Activated T-cell treated with anti-CD3 and anti-CD28 coated beads for 4 hours (primary cell): ENCODE data around the gene PAXIP1.

Experiments used
- DNase-seq: peaks from one replicate; pipeline ENCODE4 v3.0.0-alpha.2; 2020

The PAXIP1 gene

DNA sequence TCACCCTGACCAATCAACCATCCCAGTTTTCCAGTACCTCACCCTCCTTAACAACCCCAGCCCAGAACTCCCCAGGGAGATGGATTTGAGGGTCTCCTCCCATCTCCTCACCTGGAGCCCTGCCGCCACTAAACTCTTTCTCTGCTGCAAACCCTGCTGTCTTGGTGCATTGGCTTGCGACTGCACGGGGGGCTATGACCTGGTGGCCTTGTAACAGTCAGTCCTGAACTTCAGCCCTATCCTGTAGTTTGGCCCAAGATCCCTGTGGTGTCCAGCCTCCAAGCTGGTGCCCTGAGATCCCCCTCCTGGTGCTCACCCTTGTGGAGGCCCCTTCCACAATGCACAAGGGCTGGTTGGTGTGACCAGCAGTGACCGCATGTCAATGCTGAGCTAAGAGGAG, 91.9 kb downstream of the PAXIP1 start:
- no peak for DNase-seq

DNA sequence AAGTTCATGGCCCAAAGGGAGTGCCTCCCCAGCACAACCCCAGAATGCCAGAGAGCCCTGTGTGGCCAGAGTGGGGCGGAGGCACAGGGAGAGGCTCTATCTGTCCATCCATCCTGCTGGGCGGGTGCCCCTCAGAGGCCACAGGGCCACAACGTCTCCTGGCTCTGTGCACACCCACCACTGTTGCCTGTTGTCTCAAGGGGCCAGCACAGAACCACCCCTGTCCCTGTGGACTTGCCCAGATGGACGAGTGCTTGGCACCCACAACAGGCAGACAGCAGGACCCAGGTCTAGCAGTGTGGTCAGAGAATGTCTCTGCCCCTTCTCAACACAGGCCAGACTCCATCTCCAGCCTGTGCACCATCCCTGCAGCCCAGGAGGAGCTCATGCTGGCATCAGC, 92.8 kb downstream of the PAXIP1 start:
- no peak for DNase-seq

DNA sequence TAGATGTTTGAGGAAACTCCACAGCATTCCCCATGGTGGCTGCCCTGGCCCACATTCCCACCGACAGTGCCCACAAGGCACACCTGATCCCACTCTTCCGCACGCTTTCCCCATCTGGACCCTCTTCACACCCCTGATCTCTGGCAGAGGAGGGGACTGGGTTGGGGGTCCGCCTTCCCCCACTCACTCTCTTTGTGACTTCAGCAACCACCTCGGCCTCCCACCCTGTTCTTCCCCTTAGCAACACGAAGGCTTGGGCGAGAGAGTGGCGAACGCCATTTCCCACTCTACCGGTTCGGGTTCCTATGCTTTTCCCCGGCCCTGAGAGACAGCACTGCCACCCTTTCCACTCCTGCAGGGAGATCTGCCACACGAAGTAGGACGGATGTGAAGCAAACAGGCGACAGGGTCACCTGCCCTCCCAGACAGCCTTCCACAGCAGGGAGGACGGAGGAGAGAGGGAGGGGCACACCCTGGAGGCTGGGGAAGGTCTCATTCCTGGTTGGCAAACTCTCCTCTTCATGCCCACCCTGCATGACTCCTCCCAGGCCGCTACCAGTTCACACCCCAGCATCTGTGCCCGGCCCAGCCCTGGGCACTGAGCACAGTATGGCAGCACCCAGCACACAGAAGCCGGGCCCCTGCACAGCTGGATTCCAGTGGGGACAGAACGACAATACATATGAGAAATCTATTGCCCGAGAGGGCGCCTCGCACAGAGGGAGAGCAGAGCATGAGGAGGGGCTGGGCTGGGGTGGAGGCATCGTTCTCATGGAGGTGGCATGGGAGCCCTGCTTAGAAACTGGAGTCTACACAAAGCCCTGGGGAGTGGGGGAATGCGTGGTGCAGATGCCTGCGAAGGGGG, 93.5 kb downstream of the PAXIP1 start:
- DNase-seq: no peak

DNA sequence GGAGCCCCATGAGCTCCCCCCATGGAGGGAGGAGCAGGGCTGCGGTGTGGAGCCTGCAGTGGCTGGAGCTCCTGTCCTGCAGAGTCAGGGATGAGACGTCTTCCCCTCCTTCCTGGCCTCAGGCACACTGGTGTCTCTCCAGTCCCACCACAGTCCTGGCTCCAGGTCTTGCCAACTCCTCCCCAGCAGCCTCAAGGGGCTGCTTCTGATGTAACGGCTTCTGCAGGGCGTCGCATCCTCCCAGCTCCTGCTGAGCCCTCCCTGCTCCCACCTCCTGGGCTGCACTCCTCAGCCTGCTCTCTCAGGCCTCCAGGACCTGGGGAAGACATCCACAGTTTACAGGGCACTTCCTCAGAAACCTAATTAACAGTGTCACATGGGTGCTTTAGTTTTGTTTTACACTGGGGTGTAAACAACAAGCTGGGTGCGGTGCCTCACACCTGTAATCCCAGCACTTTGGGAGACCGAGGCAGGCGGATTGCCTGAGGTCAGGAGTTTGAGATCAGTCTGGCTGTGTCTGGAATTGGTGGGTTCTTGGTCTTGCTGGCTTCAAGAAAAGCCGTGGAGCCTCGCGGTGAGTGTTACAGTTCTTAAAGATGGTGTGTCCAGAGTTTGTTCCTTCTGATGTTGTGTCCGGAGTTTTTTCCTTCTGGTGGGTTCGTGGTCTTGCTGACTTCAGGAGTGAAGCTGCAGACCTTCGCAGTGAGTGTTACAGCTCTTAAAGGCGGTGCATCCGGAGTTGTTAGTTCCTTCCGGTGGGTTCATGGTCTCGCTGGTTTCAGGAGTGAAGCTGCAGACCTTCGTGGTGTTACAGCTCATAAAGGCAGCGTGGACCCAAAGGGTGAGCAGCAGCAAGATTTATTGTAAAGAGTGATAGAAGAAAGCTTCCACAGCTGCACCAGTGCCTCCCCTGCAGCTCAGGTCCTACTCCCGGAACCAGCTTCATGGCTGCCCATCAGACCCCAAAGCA, 95.0 kb downstream of the PAXIP1 start:
- no peak for DNase-seq

DNA sequence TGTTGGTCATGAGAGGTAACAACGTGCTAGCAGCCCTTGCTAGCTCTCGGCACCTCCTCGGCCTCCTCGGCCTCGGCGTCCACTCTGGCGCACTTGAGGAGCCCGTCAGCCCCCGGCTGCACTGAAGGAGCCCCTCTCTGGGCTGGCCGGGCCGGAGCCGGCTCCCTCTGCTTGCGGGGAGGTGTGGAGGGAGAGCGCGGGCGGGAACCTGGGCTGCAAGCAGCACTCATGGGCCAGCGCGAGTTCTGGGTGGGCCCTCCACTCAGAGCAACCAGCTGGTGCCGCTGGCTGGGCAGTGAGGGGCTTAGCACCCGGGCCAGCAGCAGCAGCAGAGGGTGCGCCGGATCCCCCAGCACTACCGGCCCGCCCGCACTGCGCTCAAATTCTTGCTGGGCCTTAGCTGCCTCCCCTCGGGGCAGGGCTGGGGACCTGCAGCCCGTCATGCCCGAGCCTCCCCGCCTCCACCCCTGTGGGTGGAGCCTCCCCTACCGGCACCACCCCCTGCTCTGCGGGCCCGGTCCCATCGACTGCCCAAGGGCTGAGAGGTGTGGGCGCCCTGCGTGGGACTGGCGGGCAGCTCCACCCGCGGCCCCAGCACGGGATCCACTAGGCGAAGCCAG, 96.1 kb downstream of the PAXIP1 start:
- DNase-seq: no peak

DNA sequence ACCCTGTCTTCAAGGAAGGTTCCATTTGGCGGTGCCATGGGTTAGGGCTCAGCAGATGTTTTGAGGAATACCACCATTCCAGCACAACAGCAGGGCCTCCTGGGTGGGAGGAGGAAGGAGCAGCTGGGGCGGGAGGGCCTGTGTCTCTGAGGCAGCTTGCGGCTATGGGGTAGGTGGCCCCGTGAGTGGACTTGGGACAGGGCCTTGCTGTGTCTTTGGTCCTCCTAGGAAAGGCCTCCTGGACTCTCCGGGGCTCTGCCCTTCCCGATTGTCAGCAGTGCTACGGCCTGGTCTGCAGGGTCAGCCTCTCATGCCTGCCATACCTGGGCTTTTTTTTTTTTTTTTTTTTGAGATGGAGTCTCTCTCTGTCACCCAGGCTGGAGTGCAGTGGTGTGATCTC, 96.7 kb downstream of the PAXIP1 start:
- DNase-seq: no peak

DNA sequence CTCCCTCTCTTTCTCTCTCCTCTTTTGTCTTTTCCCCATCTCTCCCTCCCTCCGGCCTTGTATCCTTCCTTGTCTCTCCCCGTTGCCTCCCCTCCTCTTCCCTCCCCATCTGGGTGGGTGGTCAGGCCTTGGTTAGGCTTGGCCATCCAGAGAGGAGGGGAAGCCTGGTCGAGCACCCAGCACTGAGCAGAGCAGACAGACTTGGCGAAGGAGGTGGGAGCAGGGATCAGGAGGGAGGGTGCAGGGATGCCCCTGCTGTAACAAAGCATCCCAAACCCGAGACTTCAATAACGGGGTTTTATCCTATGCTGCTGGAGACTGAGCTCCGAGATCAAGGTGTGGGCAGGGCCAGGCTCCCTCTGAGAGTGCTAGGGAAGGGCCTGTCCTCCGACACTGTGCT, 97.3 kb downstream of the PAXIP1 start:
- DNase-seq: no peak

DNA sequence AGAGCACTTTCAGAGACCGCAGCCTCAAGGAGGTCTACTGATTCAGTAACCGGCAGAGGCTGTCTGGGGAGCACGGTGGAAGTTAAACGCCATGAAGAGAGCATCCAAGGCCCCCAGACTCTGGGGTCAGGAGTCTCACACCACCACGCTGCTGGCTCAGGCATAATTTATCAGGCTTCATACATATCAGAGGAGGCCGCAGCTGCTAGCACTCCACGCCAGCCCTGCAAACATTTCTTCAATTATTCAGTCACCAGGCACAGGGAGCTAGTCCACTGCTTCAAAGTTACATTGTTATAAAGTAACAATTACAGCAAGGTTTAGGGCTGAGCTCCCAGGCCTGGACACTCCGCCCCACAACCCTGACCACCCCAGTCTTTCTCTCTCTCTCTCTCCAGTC, 97.8 kb downstream of the PAXIP1 start:
- no peak for DNase-seq

DNA sequence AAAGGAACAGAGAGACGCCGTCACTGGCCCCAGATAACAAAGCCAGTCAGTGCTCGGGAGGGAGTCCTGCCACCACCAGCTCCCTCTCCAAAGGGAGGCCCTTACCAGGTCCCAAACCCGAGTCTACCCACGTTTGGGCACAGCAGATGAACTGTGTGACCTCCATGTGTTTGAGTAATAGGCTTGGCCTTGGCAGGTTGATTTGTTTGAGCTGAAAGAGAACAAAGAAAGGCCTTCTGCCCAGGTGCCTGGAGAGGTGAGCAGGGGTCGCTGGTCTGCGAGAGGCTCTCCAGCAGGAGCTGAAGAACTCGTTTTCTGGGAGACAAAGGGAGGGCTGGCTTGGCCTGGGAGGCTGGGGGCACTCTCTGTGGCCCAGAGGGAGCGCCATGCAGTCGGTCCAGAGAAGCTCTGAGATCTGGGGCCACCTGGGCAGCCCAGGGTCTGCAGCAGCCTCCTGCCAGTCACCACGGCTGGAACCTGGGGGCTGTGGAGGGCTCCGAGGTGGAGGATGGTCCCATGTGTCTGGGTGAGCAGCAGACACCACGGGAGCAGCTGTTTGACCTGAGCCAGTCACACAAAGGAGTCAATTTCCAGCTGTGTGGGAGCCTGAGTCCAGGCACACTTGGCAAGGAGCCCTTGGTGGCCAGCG, 99.7 kb downstream of the PAXIP1 start:
- DNase-seq: no peak

DNA sequence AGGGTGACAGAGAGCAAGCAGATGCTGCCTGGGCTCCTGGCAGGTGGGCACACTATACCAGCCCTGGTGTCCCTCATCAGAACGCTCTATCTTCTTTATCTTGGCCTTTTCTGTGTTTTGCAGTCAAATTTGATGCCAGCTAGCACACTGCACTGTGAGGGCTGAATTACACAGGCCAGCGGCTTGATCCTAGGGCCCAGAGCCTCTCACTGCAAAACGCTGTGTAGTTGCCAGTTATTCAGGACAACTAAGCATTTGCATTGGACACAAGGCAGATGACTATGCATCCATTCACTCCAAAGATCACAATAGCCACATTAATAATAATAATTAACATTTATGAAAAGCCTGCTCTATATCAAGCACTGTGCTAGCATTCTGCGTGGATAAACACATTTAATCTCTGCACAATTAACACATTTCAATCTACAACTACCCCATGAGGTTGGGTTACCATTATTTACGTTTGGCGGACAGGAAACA, 100.3 kb downstream of the PAXIP1 start:
- DNase-seq: no peak

DNA sequence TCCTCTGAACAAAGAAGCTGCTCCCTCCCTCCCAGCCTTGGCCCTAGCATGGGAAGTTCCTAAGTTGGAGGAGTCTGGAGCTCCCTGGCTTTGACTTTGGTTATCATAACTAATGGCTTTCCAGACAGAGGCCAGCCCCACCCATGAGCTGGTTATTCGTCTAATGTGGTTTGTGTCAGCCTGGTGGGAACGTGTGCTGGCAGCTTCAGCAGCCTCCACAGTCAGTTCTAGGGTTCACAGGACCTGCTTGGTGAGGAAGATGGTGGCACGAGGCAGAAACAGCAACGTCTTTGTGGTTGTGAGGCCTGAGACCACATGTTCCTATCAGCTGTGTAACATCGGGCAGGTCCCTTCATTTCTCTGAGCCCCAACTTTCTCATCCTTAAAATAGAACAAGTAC, 103.1 kb downstream of the PAXIP1 start:
- DNase-seq: no peak

DNA sequence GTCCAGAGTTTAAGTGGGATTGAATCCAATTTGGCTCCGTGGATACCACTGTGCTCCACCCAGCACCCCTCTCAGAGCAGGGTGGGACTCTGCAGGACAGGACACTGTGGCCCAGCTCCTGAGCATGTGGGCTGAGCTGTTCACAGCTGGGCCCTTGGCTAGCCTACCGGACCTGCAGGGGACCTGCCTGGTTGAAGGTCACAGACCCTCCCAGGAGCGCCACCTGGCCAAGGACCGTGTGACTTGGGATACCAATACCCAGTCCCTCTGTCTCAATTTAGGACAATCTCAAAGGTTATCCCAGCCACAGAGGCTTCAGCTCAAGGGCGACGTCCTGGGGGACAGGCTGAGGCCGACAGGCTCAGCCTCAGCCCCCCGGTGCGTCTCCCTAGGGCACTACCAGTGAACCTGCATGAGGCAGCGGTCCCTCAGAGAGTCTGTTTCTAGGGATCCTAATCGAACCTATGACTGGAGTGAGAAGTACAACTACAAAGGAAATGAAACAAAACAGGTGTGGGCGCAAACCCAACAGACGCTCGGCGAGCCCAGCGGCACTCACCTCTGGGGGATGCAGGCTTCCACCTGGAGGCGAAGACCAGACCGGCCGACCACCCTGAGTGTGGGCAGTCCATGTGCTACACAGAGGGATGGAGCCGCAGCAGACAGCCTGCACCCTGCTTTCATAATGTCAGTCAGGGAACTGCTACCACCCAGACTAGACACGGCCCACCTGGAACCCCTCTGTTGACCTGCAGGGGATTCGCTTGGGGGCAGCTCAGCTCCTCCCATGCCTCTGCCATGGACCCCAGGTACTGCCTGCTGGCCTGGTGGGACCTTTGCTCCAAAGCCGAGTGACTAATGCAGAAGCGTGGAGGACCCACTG, 103.7 kb downstream of the PAXIP1 start:
- DNase-seq: no peak

DNA sequence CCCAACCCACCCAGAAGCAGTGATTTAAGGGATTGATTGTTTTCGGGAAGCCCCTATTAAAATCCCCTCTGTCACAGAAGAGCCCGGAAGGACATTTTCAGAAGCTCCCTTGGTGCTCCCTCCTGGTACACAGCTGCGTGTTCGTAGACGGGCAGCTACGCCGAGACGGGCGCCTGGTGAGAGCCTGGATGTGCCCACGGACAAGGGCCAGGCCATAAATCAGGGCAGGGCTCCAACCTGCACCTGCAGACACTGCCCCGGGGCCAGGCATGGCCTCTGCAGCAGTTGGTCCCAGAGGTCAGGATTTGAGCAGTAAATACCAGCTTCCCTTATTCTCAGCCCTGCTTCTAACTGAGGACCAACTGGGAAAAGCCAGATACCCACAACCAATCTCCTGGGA, 106.8 kb downstream of the PAXIP1 start:
- no peak for DNase-seq
